GM12878 (cell line): ENCODE data around the gene TAF4. TPM values are rescaled to one million over a fixed set of nuclear protein-coding genes. Genes with fewer than 3 reads are reported as not detected.
A peak's percentile ranks its signal among the peaks of the same experiment; 100 is the strongest.

Experiments
- ATAC-seq: fragments of 200-7000 bp; cut with Tn5 transposase; 3 replicates; pipeline ENCODE4 v1.9.1; 2020; ENCODE audit warnings: mild to moderate bottlenecking, moderate library complexity
- BruUV-seq: library from RNA; stranded (reverse); fragments of 400-500 nt; replicated peaks from 2 replicates; lab custom pipeline; 2021; lab: Mats Ljungman, UMichigan
- CTCF ChIA-PET: fragments of 300-600 bp; sonication (Branson Sonifier 250); formaldehyde crosslinking; extraction: SDS; loops from one replicate; lab custom pipeline; 2021; ENCODE audit warnings: inconsistent platforms; lab: Yijun Ruan, JAX
- POLR2A ChIA-PET: fragments of 350-600 bp; formaldehyde crosslinking; extraction: SDS; loops from one replicate; lab custom pipeline; 2021; ENCODE audit warnings: inconsistent platforms; lab: Charles Lee
- RAD21 ChIA-PET: fragments of 300-600 bp; sonication (Branson Sonifier 250); formaldehyde crosslinking; loops from one replicate; lab custom pipeline; 2023; ENCODE audit warnings: antibody characterized with exemption; ENCODE audit not compliant: unreplicated experiment; lab: Charles Lee
- SMC1A ChIA-PET: fragments of 300-600 bp; sonication (Branson Sonifier 250); formaldehyde crosslinking; loops from one replicate; lab custom pipeline; 2023; ENCODE audit not compliant: unreplicated experiment, uncharacterized antibody; lab: Charles Lee
- DNase-seq: peaks from one replicate; pipeline ENCODE4 v3.0.0-alpha.2; 2011; ENCODE audit warnings: low read depth, low spot score
- FAIRE-seq: peaks from 3 replicates; lab custom pipeline; 2011; peaks lifted over from hg19 to GRCh38; lab: Jason Lieb, UNC
- H2AFZ ChIP-seq: 2 replicates; pipeline ENCODE4 v1.6.0; 2011; ENCODE audit warnings: low read depth, low read length, control low read depth; ENCODE audit not compliant: control insufficient read depth
- H3K27ac ChIP-seq: 2 replicates; pipeline ENCODE4 v1.5.1; 2011; ENCODE audit warnings: control low read depth; ENCODE audit not compliant: control insufficient read depth, insufficient read depth
- H3K27me3 ChIP-seq, 2 experiments: replicated peaks in 1 of 2; 2 replicates each; pipeline versions ENCODE4 v1.6.0 to v1.6.1; 2011; ENCODE audit warnings: low read length in 1 of 2; ENCODE audit not compliant: control insufficient read depth in 2 of 2, insufficient read depth in 2 of 2
- H3K36me3 ChIP-seq, 2 experiments: 2 replicates each; pipeline ENCODE4 v1.5.1; 2011; ENCODE audit warnings: low read length in 1 of 2; ENCODE audit not compliant: control insufficient read depth in 2 of 2, insufficient read depth in 2 of 2
- H3K4me1 ChIP-seq: 2 replicates; pipeline ENCODE4 v1.6.1; 2011; ENCODE audit warnings: mild to moderate bottlenecking, low read length, moderate library complexity, mixed read lengths; ENCODE audit not compliant: control insufficient read depth, insufficient read depth
- H3K4me2 ChIP-seq: 2 replicates; pipeline ENCODE4 v1.6.0; 2011; ENCODE audit warnings: control low read depth; ENCODE audit not compliant: control insufficient read depth, insufficient read depth
- H3K4me3 ChIP-seq: fragments of 200-600 bp; sonication (generic); 2 replicates; pipeline ENCODE4 v1.5.1; 2016
- H3K79me2 ChIP-seq: 2 replicates; pipeline ENCODE4 v1.6.0; 2011; ENCODE audit warnings: low read length; ENCODE audit not compliant: control insufficient read depth, insufficient read depth
- H3K9ac ChIP-seq: 2 replicates; pipeline ENCODE4 v1.8.0; 2011; ENCODE audit warnings: low read length, control low read depth, mixed read lengths; ENCODE audit not compliant: control insufficient read depth, insufficient read depth
- H3K9me3 ChIP-seq: replicated peaks from 3 replicates; pipeline ENCODE4 v1.5.1; 2011; ENCODE audit warnings: mild to moderate bottlenecking, low read length; ENCODE audit not compliant: control insufficient read depth, insufficient read depth
- H4K20me1 ChIP-seq: 2 replicates; pipeline ENCODE4 v1.6.0; 2011; ENCODE audit not compliant: control insufficient read depth, insufficient read depth
- SPI1 ChIP-seq: IDR thresholded peaks from 2 replicates; pipeline ENCODE4 v1.6.1; 2011; ENCODE audit warnings: low read depth, mild to moderate bottlenecking, low read length, moderate library complexity, borderline replicate concordance; ENCODE audit not compliant: insufficient read depth
- ZBTB11 ChIP-seq: fragments of 450-650 bp; formaldehyde crosslinking; IDR thresholded peaks from 2 replicates; pipeline ENCODE4 v1.5.0; 2022; ENCODE audit warnings: mild to moderate bottlenecking, missing genetic modification characterization
- WGBS: methylation state at CpG from one replicate; pipeline ENCODE4 v1.1.6; 2016; ENCODE audit warnings: low lambda C conversion rate; ENCODE audit not compliant: insufficient replicate concordance, insufficient coverage; ENCODE audit errors: missing lambda C conversion rate; 5-methylcytosine and 5-hydroxymethylcytosine counted together
- in situ Hi-C: fragments of 300-500 bp; cut with MboI; formaldehyde crosslinking; loops from 9 replicates; pipeline ENCODE4 v1.14.3; 2018; ENCODE audit warnings: mixed read lengths
- intact Hi-C: fragments of 100-400 bp; cut with micrococcal nuclease; formaldehyde crosslinking; loops from one replicate; pipeline ENCODE4 v1.14.2; 2022; ENCODE audit not compliant: unreplicated experiment
- polyA plus RNA-seq, 11 experiments: library from polyadenylated mRNA; depleted of rRNA in 4 of 11; unstranded in 6 of 11; stranded (reverse) in 5 of 11; fragments of >200 nt; fragmentation: Nextera tagmentation in 4 of 11; fragmentation: Illumina TruSeq in 1 of 11; extraction: Ambion mirVana in 4 of 11; extraction: Trizol in 1 of 11; gene quantifications; 1 replicate in 1 of 11; 2 replicates in 10 of 11; pipeline versions ENCODE4 v1.2.1 to v1.2.3, GENCODE V29; 2011 to 2016; ENCODE audit warnings: inconsistent platforms in 2 of 11, missing spikeins in 2 of 11, low read depth in 1 of 11
- total RNA-seq, 4 experiments: library from RNA; depleted of rRNA in 3 of 4; stranded (reverse); fragments of >200 nt in 3 of 4; fragmentation: Illumina TruSeq in 1 of 4; extraction: Trizol in 1 of 4; gene quantifications; 2 replicates each; pipeline versions ENCODE4 v1.2.1 to v1.2.3, GENCODE V29; 2013 to 2021
- TF ChIP-seq, protein P1 (sequence below): IDR thresholded peaks from 2 replicates; pipeline ENCODE4 v1.6.1; 2012; ENCODE audit warnings: low read length, inconsistent platforms
- TF ChIP-seq, protein P2 (sequence below), 3 experiments: IDR thresholded peaks in 2 of 3; conservative IDR thresholded peaks in 1 of 3; 2 replicates each; pipeline ENCODE4 v1.5.1; 2011; ENCODE audit warnings: low read depth in 3 of 3, low read length in 3 of 3, mild to moderate bottlenecking in 3 of 3, control low read depth in 2 of 3, moderate library complexity in 2 of 3, inconsistent platforms in 1 of 3, mixed read lengths in 1 of 3; ENCODE audit not compliant: control insufficient read depth in 2 of 3, insufficient read depth in 1 of 3; ENCODE audit errors: extremely low read depth in 1 of 3

TAF4 gene
- total and polyA plus RNA-seq, 10 of the 15 experiments (the other 5 are each of a cell fraction or from before 2014, with no cell fraction given) = 0.39 to 16.9 (median 3.4) TPM

GRCh38 chr20:61994546-61994945 lies 71.1 kb downstream of the TAF4 start (continued):
- TF ChIP-seq, protein P1, sequence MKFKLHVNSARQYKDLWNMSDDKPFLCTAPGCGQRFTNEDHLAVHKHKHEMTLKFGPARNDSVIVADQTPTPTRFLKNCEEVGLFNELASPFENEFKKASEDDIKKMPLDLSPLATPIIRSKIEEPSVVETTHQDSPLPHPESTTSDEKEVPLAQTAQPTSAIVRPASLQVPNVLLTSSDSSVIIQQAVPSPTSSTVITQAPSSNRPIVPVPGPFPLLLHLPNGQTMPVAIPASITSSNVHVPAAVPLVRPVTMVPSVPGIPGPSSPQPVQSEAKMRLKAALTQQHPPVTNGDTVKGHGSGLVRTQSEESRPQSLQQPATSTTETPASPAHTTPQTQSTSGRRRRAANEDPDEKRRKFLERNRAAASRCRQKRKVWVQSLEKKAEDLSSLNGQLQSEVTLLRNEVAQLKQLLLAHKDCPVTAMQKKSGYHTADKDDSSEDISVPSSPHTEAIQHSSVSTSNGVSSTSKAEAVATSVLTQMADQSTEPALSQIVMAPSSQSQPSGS = no peak
- TF ChIP-seq, protein P2, sequence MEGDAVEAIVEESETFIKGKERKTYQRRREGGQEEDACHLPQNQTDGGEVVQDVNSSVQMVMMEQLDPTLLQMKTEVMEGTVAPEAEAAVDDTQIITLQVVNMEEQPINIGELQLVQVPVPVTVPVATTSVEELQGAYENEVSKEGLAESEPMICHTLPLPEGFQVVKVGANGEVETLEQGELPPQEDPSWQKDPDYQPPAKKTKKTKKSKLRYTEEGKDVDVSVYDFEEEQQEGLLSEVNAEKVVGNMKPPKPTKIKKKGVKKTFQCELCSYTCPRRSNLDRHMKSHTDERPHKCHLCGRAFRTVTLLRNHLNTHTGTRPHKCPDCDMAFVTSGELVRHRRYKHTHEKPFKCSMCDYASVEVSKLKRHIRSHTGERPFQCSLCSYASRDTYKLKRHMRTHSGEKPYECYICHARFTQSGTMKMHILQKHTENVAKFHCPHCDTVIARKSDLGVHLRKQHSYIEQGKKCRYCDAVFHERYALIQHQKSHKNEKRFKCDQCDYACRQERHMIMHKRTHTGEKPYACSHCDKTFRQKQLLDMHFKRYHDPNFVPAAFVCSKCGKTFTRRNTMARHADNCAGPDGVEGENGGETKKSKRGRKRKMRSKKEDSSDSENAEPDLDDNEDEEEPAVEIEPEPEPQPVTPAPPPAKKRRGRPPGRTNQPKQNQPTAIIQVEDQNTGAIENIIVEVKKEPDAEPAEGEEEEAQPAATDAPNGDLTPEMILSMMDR (IDR thresholded peaks at IDR 0.05 in 2 of 3, conservative IDR thresholded peaks at IDR 0.05 in 1 of 3; ENCODE audit: control insufficient read depth in 2 of 3, extremely low read depth in 1 of 3, insufficient read depth in 1 of 3, low read depth in 3 of 3, low read length in 3 of 3) = no peak

GRCh38 chr20:61993058-61993457 lies 72.6 kb downstream of the TAF4 start:
- H3K4me3 ChIP-seq = no peak overlapping the region
- ChIA-PET CTCF (no interaction called here), RAD21 (no interaction called here), SMC1A (no interaction called here), POLR2A (no interaction called here)
- 89% methylated on average over 15 of the region's 15 CpGs for WGBS
- H3K4me2 ChIP-seq = no peak overlapping the region
- no peak overlapping the region for H3K27ac ChIP-seq
- H3K36me3 ChIP-seq = peaks cover 8 to 18% of the 10 kb centered on the region in 2 experiments
- H3K9ac ChIP-seq = no peak overlapping the region
- BruUV-seq = no TSS peak
- intact Hi-C loops (no loop called here), in situ Hi-C loops (no loop called here)
- peaks cover 4% of the 10 kb centered on the region; the same call in 1 of the 3 replicates for H3K9me3 ChIP-seq
- no peaks in the 10 kb centered on the region; the same call in 1 of the 2 replicates for H3K4me1 ChIP-seq
- H3K27me3 ChIP-seq = no peaks in the 10 kb centered on the region
- TF ChIP-seq SPI1 (peak; percentile 55; the same call in 1 of the 2 replicates), ZBTB11 (CRISPR knock-in tag) (no peak)
- no peak for FAIRE-seq
- ATAC-seq = no peak
- no peaks in the 10 kb centered on the region for H3K79me2 ChIP-seq
- no peak for DNase-seq
- H2AFZ ChIP-seq = no peak overlapping the region
- H4K20me1 ChIP-seq = no peaks in the 10 kb centered on the region
